Omental fat pad (tissue), 4 donors: ENCODE data around the gene SGK1. TPM values are rescaled to one million over a fixed set of nuclear protein-coding genes. Genes with fewer than 3 reads are reported as not detected.
A peak's percentile ranks its signal among the peaks of the same experiment; 100 is the strongest.
"Not testable (repeated sequence)": the region's sequence is repeated elsewhere in the genome, so short reads cannot be mapped to it uniquely, and the experiment has no call there.

Experiments
- ATAC-seq: fragments of 150-250 bp; one replicate; pipeline ENCODE4 v1.9.1; 2016; ENCODE audit warnings: mild to moderate bottlenecking, moderate library complexity; ENCODE audit not compliant: low FRiP score
- DNase-seq: peaks from one replicate; pipeline ENCODE4 v3.0.0-alpha.2; 2019; ENCODE audit warnings: low spot score
- CTCF ChIP-seq, 3 donors: fragments of 450-650 bp; IDR thresholded peaks; one replicate each; pipeline ENCODE4 v1.5.1; 2016 to 2017; ENCODE audit warnings: antibody characterized with exemption in 3 of 3, mild to moderate bottlenecking in 3 of 3, moderate library complexity in 2 of 3
- total RNA-seq, 4 donors: library from RNA; depleted of rRNA; stranded (reverse); fragments of >200 nt; gene quantifications; one replicate each; pipeline ENCODE4 v1.1.0, GENCODE V29; 2016

The SGK1 gene
- total RNA-seq, 4 donors from 2014 or later, result 355 to 1,386 (median 540) TPM

- ATAC-seq (peak; percentile 48), DNase-seq (no peak)
- no peak for TF ChIP-seq CTCF (IDR thresholded peaks at IDR 0.05)
Measured at GRCh38 chr6:134235937-134236751, 81.8 kb downstream of the SGK1 start.

GRCh38 chr6:134235334-134235733 is 82.6 kb downstream of the SGK1 start:
- not testable (repeated sequence) for DNase-seq, ATAC-seq

GRCh38 chr6:134233180-134233955 is 84.5 kb downstream of the SGK1 start:
- DNase-seq (no peak), ATAC-seq (no peak)
- no peak for TF ChIP-seq CTCF (IDR thresholded peaks at IDR 0.05)

GRCh38 chr6:134230940-134231339 is 87.0 kb downstream of the SGK1 start:
- DNase-seq (no peak), ATAC-seq (no peak)
- TF ChIP-seq CTCF (IDR thresholded peaks at IDR 0.05), result no peak

GRCh38 chr6:134230087-134230700 is 87.7 kb downstream of the SGK1 start:
- no peak for DNase-seq
- no peak for TF ChIP-seq CTCF (IDR thresholded peaks at IDR 0.05)
- ATAC-seq, result no peak

GRCh38 chr6:134229520-134229919 is 88.4 kb downstream of the SGK1 start:
- DNase-seq (no peak), ATAC-seq (no peak)
- no peak for TF ChIP-seq CTCF (IDR thresholded peaks at IDR 0.05)

GRCh38 chr6:134223796-134224420 is 94.0 kb downstream of the SGK1 start:
- TF ChIP-seq CTCF (IDR thresholded peaks at IDR 0.05), result no peak
- DNase-seq (no peak), ATAC-seq (no peak)
